ENCODE measurements around the gene SLC7A10. TPM values are rescaled to one million over a fixed set of nuclear protein-coding genes. Genes with fewer than 3 reads are reported as not detected.

SLC7A10 gene
- total RNA-seq, 3 donors from 2014 or later (not counting 1 experiment from before 2014, with no cell fraction given), result not detected

GRCh38 chr19:33234092-33234491 lies 8.4 kb upstream of the SLC7A10 start:
- no peak for TF ChIP-seq CTCF (IDR thresholded peaks at IDR 0.05)

DNA sequence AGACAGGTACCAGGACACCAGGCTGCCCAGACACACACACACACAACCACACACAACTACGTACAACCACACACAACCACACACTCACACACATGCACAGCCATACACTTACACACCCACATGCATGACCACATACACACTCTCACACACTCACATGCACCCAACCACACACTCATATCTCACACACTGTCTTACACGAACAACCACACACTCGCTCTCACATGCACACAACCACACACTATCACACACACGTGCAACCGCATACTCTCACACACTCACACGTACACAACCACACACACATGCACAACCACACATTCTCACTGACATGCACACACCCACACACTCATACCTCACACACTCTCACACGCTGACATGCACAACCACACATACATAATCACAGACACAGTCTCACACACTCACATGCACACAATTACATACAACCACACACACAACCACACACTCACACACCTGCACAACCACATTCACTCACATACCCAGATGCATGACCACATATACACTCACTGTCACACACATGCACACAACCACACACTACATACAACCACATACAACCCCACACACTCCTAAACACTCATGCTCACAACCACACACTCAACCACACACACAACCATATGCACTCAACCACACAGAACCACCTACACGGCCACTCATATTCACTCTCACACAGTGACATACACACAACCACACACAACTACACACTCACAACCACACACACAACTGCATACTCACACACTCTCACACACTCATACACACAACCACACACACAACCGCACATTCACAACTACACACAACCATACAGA lies 7.6 kb upstream of the SLC7A10 start:
- Mint-ChIP-seq H3K4me3 (no peak overlapping the region), H3K4me1 (peaks cover 0 to 5% of the 10 kb centered on the region in 2 donors), H3K9me3 (peaks cover 2 to 5% of the 10 kb centered on the region in 2 donors), H3K27me3 (ENCODE audit: low read depth in 2 of 2) (peaks cover 13 to 19% of the 10 kb centered on the region in 2 donors), H3K27ac (no peak overlapping the region), H3K36me3 (peaks cover 6% of the 10 kb centered on the region)
- TF ChIP-seq CTCF (IDR thresholded peaks at IDR 0.05), result no peak
- H3K4me1 ChIP-seq (ENCODE audit: control insufficient read depth, insufficient read depth, low read length), result peaks cover 8% of the 10 kb centered on the region
- H3K27me3 ChIP-seq (ENCODE audit: control insufficient read depth, insufficient read depth, low read length), result peaks cover 6% of the 10 kb centered on the region
- H3K9me3 ChIP-seq (ENCODE audit: control insufficient read depth, insufficient read depth, low read length), result no peaks in the 10 kb centered on the region
- H3K4me3 ChIP-seq (ENCODE audit: low read length), result no peak overlapping the region
- intact Hi-C loops (cut with micrococcal nuclease), result no loop called here
- ATAC-seq (no peak), DNase-seq (no peak)
- WGBS (ENCODE audit: insufficient coverage), result 95% methylated on average over 9 of the region's 9 CpGs
- no peaks in the 10 kb centered on the region for H3K36me3 ChIP-seq (ENCODE audit: control insufficient read depth, insufficient read depth, low read length)
- no peak overlapping the region for H3K27ac ChIP-seq (ENCODE audit: low read length)

More at GRCh38 chr19:33234092-33234491, 8.4 kb upstream of the SLC7A10 start:
- Histone ChIP-seq H3K27ac (ENCODE audit: low read length) (no peak overlapping the region), H3K4me1 (ENCODE audit: control insufficient read depth, insufficient read depth, low read length) (peaks cover 16% of the 10 kb centered on the region), H3K4me3 (ENCODE audit: low read length) (no peak overlapping the region), H3K36me3 (ENCODE audit: control insufficient read depth, insufficient read depth, low read length) (no peaks in the 10 kb centered on the region), H3K9me3 (ENCODE audit: control insufficient read depth, insufficient read depth, low read length) (no peaks in the 10 kb centered on the region), H3K27me3 (ENCODE audit: control insufficient read depth, insufficient read depth, low read length) (peaks cover 2% of the 10 kb centered on the region)
- WGBS (ENCODE audit: insufficient coverage), result 91% methylated on average over 8 of the region's 8 CpGs
- DNase-seq, result no peak
- intact Hi-C loops (cut with micrococcal nuclease), result loop anchor here (2.0 kb wide), 1 partner anchor 69 kb away; the partner anchor contains the start of gene CEBPA
- H3K9me3 Mint-ChIP-seq, result no peaks in the 10 kb centered on the region
- no peak overlapping the region for H3K4me3 Mint-ChIP-seq
- no peak for ATAC-seq
- H3K27me3 Mint-ChIP-seq (ENCODE audit: low read depth in 2 of 2), result peaks cover 6 to 12% of the 10 kb centered on the region in 2 donors
- no peak overlapping the region for H3K27ac Mint-ChIP-seq
- H3K4me1 Mint-ChIP-seq, result peaks cover 0 to 9% of the 10 kb centered on the region in 2 donors
- no peaks in the 10 kb centered on the region for H3K36me3 Mint-ChIP-seq

DNA sequence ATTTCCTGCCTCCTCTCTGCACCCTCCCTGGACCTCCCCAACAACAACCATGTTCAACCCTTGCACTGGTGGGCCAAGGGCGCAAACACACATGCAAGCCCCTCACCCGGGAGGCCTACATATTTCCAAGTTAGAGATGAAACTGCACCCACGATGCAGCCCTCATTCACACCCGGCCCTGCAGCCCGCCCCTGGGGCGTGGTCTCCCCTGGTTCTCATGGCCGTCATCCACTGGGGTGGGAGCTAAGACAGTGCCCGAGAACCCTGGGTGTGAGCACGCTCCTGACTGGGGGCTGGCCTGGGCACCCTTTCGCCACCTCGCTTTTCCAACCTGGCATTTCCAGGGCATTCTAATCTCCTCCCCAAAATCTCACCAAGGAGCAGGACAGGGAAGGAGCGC lies 7.0 kb upstream of the SLC7A10 start:
- ATAC-seq, result no peak
- Mint-ChIP-seq H3K36me3 (peaks cover 12% of the 10 kb centered on the region), H3K27me3 (ENCODE audit: low read depth in 2 of 2) (peaks cover 19 to 23% of the 10 kb centered on the region in 2 donors), H3K9me3 (peaks cover 4 to 10% of the 10 kb centered on the region in 2 donors), H3K4me3 (no peak overlapping the region), H3K4me1 (peaks cover 0 to 5% of the 10 kb centered on the region in 2 donors), H3K27ac (no peak overlapping the region)
- Histone ChIP-seq H3K4me3 (ENCODE audit: low read length) (no peak overlapping the region), H3K36me3 (ENCODE audit: control insufficient read depth, insufficient read depth, low read length) (no peaks in the 10 kb centered on the region), H3K27me3 (ENCODE audit: control insufficient read depth, insufficient read depth, low read length) (peaks cover 11% of the 10 kb centered on the region), H3K4me1 (ENCODE audit: control insufficient read depth, insufficient read depth, low read length) (peaks cover 8% of the 10 kb centered on the region), H3K27ac (ENCODE audit: low read length) (no peak overlapping the region), H3K9me3 (ENCODE audit: control insufficient read depth, insufficient read depth, low read length) (peaks cover under 1% of the 10 kb centered on the region)
- no peak for TF ChIP-seq CTCF (IDR thresholded peaks at IDR 0.05)
- intact Hi-C loops (cut with micrococcal nuclease), result no loop called here
- 88% methylated on average over 12 of the region's 12 CpGs for WGBS (ENCODE audit: insufficient coverage)
- DNase-seq, result no peak

Data from natural killer cell (primary cell).